Tibial artery (tissue), 4 donors: Measurements from ENCODE around the gene FAS.

Experiments
- DNase-seq, 2 donors: peaks; one replicate each; pipeline ENCODE4 v3.0.0-alpha.2; 2019
- H3K27ac ChIP-seq, 2 donors: fragments of 200-600 bp; sonication (generic) in 1 of 2; 1 replicate in 1 of 2; 2 replicates in 1 of 2; pipeline ENCODE4 v1.5.1; 2018 to 2019; ENCODE audit warnings: mild to moderate bottlenecking in 1 of 2
- H3K27me3 ChIP-seq, 2 donors: fragments of 200-600 bp; sonication (generic) in 1 of 2; one replicate each; pipeline versions ENCODE4 v1.5.1 to v1.6.0; 2016 to 2019
- H3K36me3 ChIP-seq, 3 donors: fragments of 200-600 bp; sonication (generic) in 2 of 3; one replicate each; pipeline ENCODE4 v1.5.1; 2016 to 2019; ENCODE audit warnings: mild to moderate bottlenecking in 2 of 3
- H3K4me1 ChIP-seq, 4 donors: fragments of 200-600 bp; sonication (generic) in 2 of 4; 1 replicate in 3 of 4; 2 replicates in 1 of 4; pipeline ENCODE4 v1.5.1; 2016 to 2019
- H3K4me3 ChIP-seq, 2 donors: fragments of 200-600 bp; sonication (generic) in 1 of 2; 1 replicate in 1 of 2; 2 replicates in 1 of 2; pipeline ENCODE4 v1.5.1; 2018 to 2019; ENCODE audit warnings: mild to moderate bottlenecking in 2 of 2
- H3K9me3 ChIP-seq, 3 donors: fragments of 200-600 bp; sonication (generic) in 1 of 3; one replicate each; pipeline ENCODE4 v1.5.1; 2016 to 2019
- CTCF ChIP-seq, 2 experiments: fragments of 200-600 bp in 1 of 2; fragments of 450-650 bp in 1 of 2; IDR thresholded peaks; one replicate each; pipeline ENCODE4 v1.5.1; 2017 to 2019; ENCODE audit warnings: antibody characterized with exemption in 2 of 2, mild to moderate bottlenecking in 1 of 2, moderate library complexity in 1 of 2
- intact Hi-C: fragments of 100-400 bp; cut with DNase I; formaldehyde crosslinking; loops from one replicate; pipeline ENCODE4 v1.15.0; 2023; ENCODE audit warnings: low total_unique reads

Gene FAS

GRCh38 chr10:88978463-88978862, 12.1 kb upstream of the FAS start:
- H3K4me3 ChIP-seq, result no peak overlapping the region
- peaks cover 0 to 79% (median 41%) of the 10 kb centered on the region in 4 donors for H3K4me1 ChIP-seq
- DNase-seq, result no peak
- no peaks in the 10 kb centered on the region for H3K36me3 ChIP-seq
- H3K9me3 ChIP-seq, result no peaks in the 10 kb centered on the region
- intact Hi-C loops, result no loop called here
- H3K27me3 ChIP-seq, result no peaks in the 10 kb centered on the region
- peak overlapping the region; percentile 82 to 92 for H3K27ac ChIP-seq
- TF ChIP-seq CTCF (IDR thresholded peaks at IDR 0.05), result no peak

- no peaks in the 10 kb centered on the region for H3K9me3 ChIP-seq
- DNase-seq, result peak; percentile 54 to 80
- H3K27ac ChIP-seq, result peak overlapping the region; percentile 82 to 92
- peaks cover 0 to 79% (median 39%) of the 10 kb centered on the region in 4 donors for H3K4me1 ChIP-seq
- H3K27me3 ChIP-seq, result no peaks in the 10 kb centered on the region
- intact Hi-C loops, result no loop called here
- TF ChIP-seq CTCF (IDR thresholded peaks at IDR 0.05), result no peak
- no peaks in the 10 kb centered on the region for H3K36me3 ChIP-seq
- H3K4me3 ChIP-seq, result peak overlapping the region in 1 of 2 donors; percentile 12
Observed at GRCh38 chr10:88979153-88979562, 11.4 kb upstream of the FAS start.

- Histone ChIP-seq H3K36me3 (no peaks in the 10 kb centered on the region), H3K4me3 (no peak overlapping the region), H3K27ac (peak overlapping the region; percentile 82 to 92), H3K27me3 (no peaks in the 10 kb centered on the region), H3K4me1 (peaks cover 0 to 79% (median 41%) of the 10 kb centered on the region in 4 donors), H3K9me3 (no peaks in the 10 kb centered on the region)
- intact Hi-C loops, result loop anchor here (10.0 kb wide), 1 partner anchor 145 kb away; no protein-coding TSS in a partner anchor
- TF ChIP-seq CTCF (IDR thresholded peaks at IDR 0.05), result no peak
- DNase-seq, result no peak
Observed at GRCh38 chr10:88979603-88980002, 11.0 kb upstream of the FAS start.

- Histone ChIP-seq H3K27me3 (no peaks in the 10 kb centered on the region), H3K9me3 (no peaks in the 10 kb centered on the region), H3K4me3 (peak overlapping the region in 1 of 2 donors; percentile 3), H3K27ac (peak overlapping the region; percentile 82 to 92), H3K36me3 (no peaks in the 10 kb centered on the region), H3K4me1 (peaks cover 0 to 83% (median 48%) of the 10 kb centered on the region in 4 donors)
- no peak for TF ChIP-seq CTCF (IDR thresholded peaks at IDR 0.05)
- DNase-seq, result no peak
- intact Hi-C loops, result loop anchor here (10.0 kb wide), 1 partner anchor 145 kb away; no protein-coding TSS in a partner anchor
Observed at GRCh38 chr10:88980247-88980646, 10.4 kb upstream of the FAS start.

- Histone ChIP-seq H3K36me3 (no peaks in the 10 kb centered on the region), H3K27ac (peak overlapping the region; percentile 82 to 92), H3K9me3 (no peaks in the 10 kb centered on the region), H3K4me3 (peak overlapping the region in 1 of 2 donors; percentile 9), H3K27me3 (no peaks in the 10 kb centered on the region), H3K4me1 (peaks cover 0 to 83% (median 52%) of the 10 kb centered on the region in 4 donors)
- DNase-seq, result peak in 1 of 2 donors; percentile 70
- TF ChIP-seq CTCF (IDR thresholded peaks at IDR 0.05), result no peak
- intact Hi-C loops, result loop anchor here (10.0 kb wide), 1 partner anchor 146 kb away; no protein-coding TSS in a partner anchor
Observed at GRCh38 chr10:88980800-88981199, 9.8 kb upstream of the FAS start.
